GM18505 (cell line): ENCODE data around the gene RDH8.

Experiments used
- ATAC-seq: cut with Tn5 transposase; IDR thresholded peaks from one replicate; pipeline ENCODE4 v1.9.1; 2021; ENCODE audit not compliant: unreplicated experiment
- POLR2A ChIP-seq: IDR thresholded peaks from 4 replicates; pipeline ENCODE4 v1.6.1; 2011; ENCODE audit warnings: borderline replicate concordance; ENCODE audit not compliant: insufficient read depth, insufficient read length; ENCODE audit errors: extremely low read depth

Gene RDH8

DNA sequence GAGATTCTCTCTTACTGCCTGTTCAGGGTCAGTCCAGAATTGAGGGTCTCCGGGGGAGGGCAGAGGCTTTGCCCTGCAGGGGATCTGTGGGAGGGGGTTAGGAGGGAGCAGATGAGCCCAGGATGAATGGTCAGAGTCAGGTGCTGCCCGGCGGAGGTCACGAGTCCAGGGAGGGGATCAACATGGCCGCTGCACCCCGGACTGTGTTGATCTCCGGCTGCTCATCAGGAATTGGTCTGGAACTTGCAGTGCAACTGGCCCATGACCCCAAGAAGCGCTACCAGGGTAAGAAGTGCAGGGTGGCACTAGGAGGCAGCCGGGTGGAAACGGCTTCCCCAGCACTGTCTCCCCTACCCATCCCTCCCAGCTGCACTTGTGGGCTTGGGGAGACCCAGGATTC is at the start of gene RDH8:
Gene RDH8, plus strand, starts transcription at position 168 of the 400 bp plus-strand sequence. Its CDS starts 15 bp downstream, at position 183.
- ATAC-seq: no peak

DNA sequence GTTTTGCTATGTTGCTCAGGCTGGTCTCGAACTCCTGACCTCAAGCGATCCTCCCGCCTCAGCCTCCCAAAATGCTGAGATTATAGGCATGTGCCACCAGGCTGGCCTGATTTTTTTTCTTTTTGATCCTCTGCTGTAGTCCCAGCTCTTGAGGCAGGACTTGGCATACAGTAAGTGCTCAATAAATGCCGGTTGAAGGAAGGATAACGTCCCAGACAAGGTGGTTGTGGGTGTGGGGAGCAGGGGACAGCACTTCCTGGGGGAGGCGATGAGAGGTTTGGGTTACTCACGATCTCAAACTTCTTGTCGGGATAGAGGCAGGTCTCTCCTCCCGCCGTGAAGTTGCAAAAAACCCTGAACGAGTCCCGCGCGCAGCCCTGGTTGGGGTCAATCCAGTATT is 47.3 kb upstream of the RDH8 start:
- no peak for ATAC-seq
- no peak for TF ChIP-seq POLR2A

More for the DNA sequence above, at the start of gene RDH8:
- TF ChIP-seq POLR2A: no peak

DNA sequence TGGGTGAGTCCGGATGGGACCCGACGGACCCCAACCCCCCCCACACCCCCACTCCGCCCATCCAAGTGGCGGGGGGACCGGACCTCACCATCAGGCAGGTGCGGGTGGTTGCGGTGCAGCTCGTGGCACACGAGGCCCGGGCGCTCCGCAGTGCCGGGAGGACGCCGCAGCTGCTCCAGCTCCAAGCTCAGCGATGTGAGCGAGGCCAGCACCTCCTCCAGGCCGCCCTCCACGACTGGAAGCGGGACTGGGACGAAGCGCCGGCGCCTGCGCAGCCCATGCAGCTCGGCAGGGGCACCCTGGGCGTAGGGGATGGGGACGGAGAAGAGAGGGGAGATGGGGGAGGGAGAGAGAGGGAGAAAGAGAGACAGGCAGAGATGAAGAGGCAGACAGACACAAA is 46.8 kb upstream of the RDH8 start:
- no peak for ATAC-seq
- TF ChIP-seq POLR2A: no peak

- ATAC-seq: no peak
- TF ChIP-seq POLR2A: no peak
Measured at GRCh38 chr19:9967326-9967725, 46.0 kb upstream of the RDH8 start.

- TF ChIP-seq POLR2A: no peak
- no peak for ATAC-seq
Measured at GRCh38 chr19:9968820-9969687, 44.2 kb upstream of the RDH8 start.

- TF ChIP-seq POLR2A: no peak
- no peak for ATAC-seq
Measured at GRCh38 chr19:9969688-9969975, 43.7 kb upstream of the RDH8 start.

DNA sequence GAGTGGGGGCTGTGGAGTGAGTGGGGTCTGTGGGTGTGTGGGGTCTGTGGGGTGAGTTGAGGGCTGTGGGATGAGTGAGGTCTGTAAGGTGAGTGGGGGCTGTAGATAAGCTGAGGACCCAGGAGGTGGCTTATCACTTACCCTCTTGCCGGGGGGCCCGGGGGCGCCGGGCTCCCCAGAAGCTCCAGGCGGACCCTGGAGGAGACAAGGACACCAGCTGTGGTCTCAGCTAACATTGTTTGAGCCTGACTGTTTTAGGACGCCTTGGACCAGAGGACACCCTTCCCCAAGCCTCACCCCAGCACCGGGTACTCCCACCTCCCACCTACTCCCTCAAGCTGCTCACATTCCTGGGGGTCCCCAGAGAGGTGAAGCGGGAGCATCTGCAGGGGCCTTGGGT is 42.8 kb upstream of the RDH8 start:
- no peak for TF ChIP-seq POLR2A
- no peak for ATAC-seq

DNA sequence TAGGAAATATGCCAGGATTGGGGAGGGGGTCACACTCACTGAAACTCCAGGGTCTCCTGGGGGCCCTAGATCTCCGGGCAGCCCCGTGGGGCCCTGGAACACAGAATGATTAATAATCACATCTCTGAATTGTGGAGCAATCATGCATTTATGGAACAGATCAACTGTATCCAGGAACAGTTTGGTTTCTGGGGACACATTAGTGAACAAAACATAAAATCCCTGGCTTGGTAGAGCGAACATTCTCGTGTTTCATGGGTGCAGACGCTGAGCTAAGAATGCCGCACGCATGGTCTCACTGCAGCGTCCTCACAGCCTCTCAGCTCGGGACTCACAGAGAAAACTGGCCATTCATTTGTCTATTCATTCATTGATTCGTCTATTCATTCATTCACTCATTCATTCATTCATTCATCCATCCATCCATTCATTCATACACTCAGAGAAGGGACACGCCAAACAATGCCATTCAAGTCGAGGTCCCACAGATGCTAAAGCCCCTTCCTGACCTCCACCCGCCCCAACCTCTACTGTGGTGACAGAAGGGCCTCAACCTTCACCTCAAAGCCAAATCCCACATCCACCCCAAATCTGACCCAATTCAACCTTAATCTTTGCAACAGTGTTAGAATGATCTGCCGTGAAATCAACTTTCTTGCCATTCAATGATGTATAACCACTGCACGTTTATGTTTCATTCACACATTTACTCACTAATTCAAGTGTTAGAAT is 42.0 kb upstream of the RDH8 start:
- no peak for TF ChIP-seq POLR2A
- no peak for ATAC-seq

- no peak for ATAC-seq
- no peak for TF ChIP-seq POLR2A
Measured at GRCh38 chr19:9972103-9972502, 41.2 kb upstream of the RDH8 start.

DNA sequence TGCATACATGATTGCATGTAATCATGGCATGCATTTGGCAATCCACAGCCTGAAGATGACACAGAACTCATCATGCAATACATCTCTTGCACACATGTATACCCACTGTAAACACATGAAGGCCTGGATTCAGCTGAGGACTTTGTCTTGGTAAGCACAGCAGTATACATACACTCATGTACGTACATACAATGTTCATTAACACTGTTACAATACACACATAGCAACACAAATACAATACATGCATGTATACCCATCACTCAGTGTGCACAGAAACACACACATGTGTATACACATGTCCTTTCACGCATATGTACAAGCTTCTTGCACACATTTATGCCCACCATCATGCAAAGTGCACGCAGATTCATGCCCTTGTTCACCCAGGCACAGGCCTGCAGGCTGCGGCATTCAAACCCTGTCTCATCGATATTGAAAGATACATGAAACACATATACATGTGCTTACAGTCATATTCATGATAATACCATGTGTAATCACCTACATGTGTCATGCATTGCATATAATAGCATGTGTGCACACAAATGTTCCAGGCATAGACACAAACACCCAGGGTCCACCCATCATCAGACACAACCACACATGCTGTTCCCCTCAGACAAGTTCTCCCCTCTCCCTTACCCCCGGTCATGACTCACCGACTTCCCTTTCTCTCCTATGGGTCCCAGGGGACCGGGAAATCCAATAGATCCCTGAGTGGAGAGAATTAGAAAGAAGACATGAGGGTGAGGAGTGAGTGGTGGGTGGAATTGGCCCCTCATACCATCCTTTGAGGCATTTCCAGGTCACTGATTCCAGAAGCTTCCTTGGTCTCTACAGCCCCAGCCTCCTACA is 31.6 kb upstream of the RDH8 start:
- no peak for TF ChIP-seq POLR2A
- ATAC-seq: no peak

- no peak for ATAC-seq
- TF ChIP-seq POLR2A: no peak
Measured at GRCh38 chr19:9986787-9987281, 26.4 kb upstream of the RDH8 start.

GRCh38 chr19:9989504-9989903 is 23.8 kb upstream of the RDH8 start:
- TF ChIP-seq POLR2A: no peak
- no peak for ATAC-seq
